Keratinocyte (primary cell): Measurements from ENCODE around the gene CCL22. TPM values are rescaled to one million over a fixed set of nuclear protein-coding genes. Genes with fewer than 3 reads are reported as not detected.

Experiments used
- DNase-seq: peaks from one replicate; pipeline ENCODE4 v3.0.0-alpha.2; 2011; ENCODE audit warnings: low read depth, missing footprints, low spot score
- FAIRE-seq: peaks from 2 replicates; lab custom pipeline; 2011; peaks lifted over from hg19 to GRCh38; lab: Jason Lieb, UNC
- H2AFZ ChIP-seq: 2 replicates; pipeline ENCODE4 v1.6.0; 2012; ENCODE audit warnings: low read length, control low read depth, inconsistent platforms; ENCODE audit not compliant: control insufficient read depth
- H3K27ac ChIP-seq: 2 replicates; pipeline ENCODE4 v1.5.1; 2011; ENCODE audit warnings: low read length; ENCODE audit not compliant: control insufficient read depth, insufficient read depth
- H3K27me3 ChIP-seq: 3 replicates; pipeline ENCODE4 v1.6.0; 2011; ENCODE audit warnings: low read length; ENCODE audit not compliant: control insufficient read depth, insufficient read depth; ENCODE audit errors: extremely low read depth
- H3K36me3 ChIP-seq, 2 experiments: 2 replicates in 1 of 2; 3 replicates in 1 of 2; pipeline ENCODE4 v1.5.1; 2011; ENCODE audit warnings: low read length in 2 of 2, mild to moderate bottlenecking in 1 of 2; ENCODE audit not compliant: control insufficient read depth in 2 of 2, insufficient read depth in 2 of 2; ENCODE audit errors: extremely low read depth in 1 of 2
- H3K4me1 ChIP-seq: 3 replicates; pipeline ENCODE4 v1.5.1; 2011; ENCODE audit warnings: low read length; ENCODE audit not compliant: control insufficient read depth, insufficient read depth; ENCODE audit errors: extremely low read depth
- H3K4me2 ChIP-seq: 3 replicates; pipeline ENCODE4 v1.6.0; 2011; ENCODE audit warnings: low read depth, low read length; ENCODE audit not compliant: control insufficient read depth, insufficient read depth; ENCODE audit errors: extremely low read depth
- H3K4me3 ChIP-seq, 3 experiments: fragments of 200-600 bp in 1 of 3; sonication (generic) in 1 of 3; 2 replicates in 2 of 3; 3 replicates in 1 of 3; pipeline ENCODE4 v1.5.1; 2011 to 2016; ENCODE audit warnings: low read length in 3 of 3, mild to moderate bottlenecking in 3 of 3, control low read depth in 2 of 3, inconsistent platforms in 1 of 3, low read depth in 1 of 3, mixed read lengths in 1 of 3, mixed run types in 1 of 3, moderate library complexity in 1 of 3; ENCODE audit not compliant: control insufficient read depth in 2 of 3, insufficient read depth in 2 of 3; ENCODE audit errors: extremely low read depth in 1 of 3
- H3K79me2 ChIP-seq: 2 replicates; pipeline ENCODE4 v1.6.0; 2012; ENCODE audit warnings: low read length; ENCODE audit not compliant: control insufficient read depth, insufficient read depth
- H3K9ac ChIP-seq: 3 replicates; pipeline ENCODE4 v1.6.0; 2011; ENCODE audit warnings: low read length; ENCODE audit not compliant: control insufficient read depth, insufficient read depth; ENCODE audit errors: extremely low read depth
- H3K9me1 ChIP-seq: 3 replicates; pipeline ENCODE4 v1.6.0; 2011; ENCODE audit warnings: low read length; ENCODE audit not compliant: control insufficient read depth, insufficient read depth; ENCODE audit errors: extremely low read depth
- H3K9me3 ChIP-seq: 2 replicates; pipeline ENCODE4 v1.5.1; 2012; ENCODE audit warnings: low read depth, low read length; ENCODE audit not compliant: control insufficient read depth
- H4K20me1 ChIP-seq: 3 replicates; pipeline ENCODE4 v1.6.0; 2011; ENCODE audit warnings: low read length; ENCODE audit not compliant: control insufficient read depth, insufficient read depth; ENCODE audit errors: extremely low read depth
- CTCF ChIP-seq, 3 experiments: IDR thresholded peaks in 1 of 3; conservative IDR thresholded peaks in 1 of 3; optimal IDR thresholded peaks in 1 of 3; 2 replicates in 2 of 3; 3 replicates in 1 of 3; pipeline versions ENCODE3 to v1.5.1; 2011; ENCODE audit warnings: low read length in 3 of 3, mild to moderate bottlenecking in 3 of 3, moderate library complexity in 2 of 3, control low read depth in 1 of 3, inconsistent platforms in 1 of 3; ENCODE audit not compliant: insufficient read depth in 2 of 3; ENCODE audit errors: extremely low read depth in 1 of 3
- EZH2 ChIP-seq: IDR thresholded peaks from one replicate; pipeline ENCODE4 v1.6.1; 2012; ENCODE audit warnings: inconsistent platforms, mild to moderate bottlenecking, low read length, moderate library complexity
- dilution Hi-C: fragments of 300-500 bp; cut with MboI; formaldehyde crosslinking; loops from one replicate; pipeline ENCODE4 v1.7.0; 2020; ENCODE audit warnings: low sequenced_read_pairs; ENCODE audit not compliant: extremely low pct_ligation_motif_present
- polyA minus RNA-seq, 3 experiments: library from RNA; depleted of rRNA, polyadenylated mRNA; stranded (reverse); fragments of >200 nt; gene quantifications; 1 replicate in 1 of 3; 2 replicates in 1 of 3; 3 replicates in 1 of 3; pipeline ENCODE4 v1.2.3, GENCODE V29; 2011
- polyA plus RNA-seq, 5 experiments: library from polyadenylated mRNA; depleted of rRNA in 3 of 5; stranded (reverse) in 3 of 5; stranded (forward) in 1 of 5; unstranded in 1 of 5; fragments of >200 nt; gene quantifications; 1 replicate in 1 of 5; 2 replicates in 3 of 5; 3 replicates in 1 of 5; pipeline versions ENCODE4 v1.2.1 to v1.2.3, GENCODE V29; 2011 to 2012; ENCODE audit warnings: missing spikeins in 2 of 5, low read depth in 1 of 5, low replicate concordance in 1 of 5

CCL22 gene, protein sequence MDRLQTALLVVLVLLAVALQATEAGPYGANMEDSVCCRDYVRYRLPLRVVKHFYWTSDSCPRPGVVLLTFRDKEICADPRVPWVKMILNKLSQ
- polyA plus RNA-seq = not detected in 3 replicates
- 0.35 TPM for polyA plus RNA-seq (2011; ENCODE audit: low read depth)
- not detected in 2 replicates for polyA plus RNA-seq (2011; cell fraction: cytosol; rRNA removed)
- polyA plus RNA-seq (2011; cell fraction: nucleus; rRNA removed) = 0.05 and 0.07 TPM in 2 replicates
- polyA plus RNA-seq (2012; ENCODE audit: low replicate concordance) = 0.61 TPM in 1 of 2 replicates, not detected in the other
- not detected in 3 replicates for polyA minus RNA-seq
- not detected for polyA minus RNA-seq (2011; cell fraction: cytosol; rRNA and poly(A)+ RNA removed)
- polyA minus RNA-seq (2011; cell fraction: nucleus; rRNA and poly(A)+ RNA removed) = not detected in 2 replicates

DNA sequence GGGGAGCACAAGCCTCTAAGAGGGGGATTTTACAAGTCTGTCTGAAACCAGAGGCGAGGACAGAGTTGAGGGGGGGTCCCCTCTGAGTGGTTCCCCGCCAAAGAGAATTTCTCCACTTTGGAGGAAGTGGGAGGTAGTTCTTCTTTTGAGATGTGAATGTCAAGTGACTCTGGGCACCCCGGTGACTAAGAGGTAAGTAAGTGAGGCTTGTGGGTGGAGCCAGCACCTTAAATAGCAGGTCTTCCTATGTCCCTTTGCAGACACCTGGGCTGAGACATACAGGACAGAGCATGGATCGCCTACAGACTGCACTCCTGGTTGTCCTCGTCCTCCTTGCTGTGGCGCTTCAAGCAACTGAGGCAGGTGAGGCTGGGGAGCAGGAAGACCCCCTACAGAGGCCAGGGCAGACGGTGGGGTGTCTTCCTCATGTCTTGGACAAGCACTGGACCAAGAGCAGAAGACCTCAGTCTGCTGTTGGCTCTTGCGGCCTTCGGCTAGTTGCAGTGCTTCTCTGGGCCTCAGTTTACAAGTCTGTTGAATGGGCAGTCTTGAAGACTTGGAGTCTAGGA, at the start of gene CCL22:
CCL22 (plus strand) TSS at position 257 of the 569 bp plus-strand sequence; CDS start at position 291, 34 bp downstream.
- FAIRE-seq (peak; percentile 68), DNase-seq (no peak)
- Histone ChIP-seq H3K9me3 (no peaks in the 10 kb centered on the region), H3K9ac (no peak within 1 kb of the TSS), H3K27me3 (no peaks in the 10 kb centered on the region), H2AFZ (no peak within 1 kb of the TSS), H3K36me3 (no peaks in the 10 kb centered on the region), H3K27ac (no peak within 1 kb of the TSS), H3K79me2 (no peaks in the 10 kb centered on the region), H3K9me1 (no peaks in the 10 kb centered on the region), H3K4me2 (no peak within 1 kb of the TSS), H3K4me1 (peaks cover 7% of the 10 kb centered on the region), H3K4me3 (no peak within 1 kb of the TSS), H4K20me1 (no peaks in the 10 kb centered on the region)
- TF ChIP-seq CTCF (optimal IDR thresholded peaks at IDR 0.05 in 1 of 3, IDR thresholded peaks at IDR 0.05 in 1 of 3, conservative IDR thresholded peaks at IDR 0.05 in 1 of 3; ENCODE audit: extremely low read depth in 1 of 3, insufficient read depth in 2 of 3, low read length in 3 of 3) (no peak), EZH2 (no peak)
- dilution Hi-C loops = no loop called here

- Histone ChIP-seq H3K4me1 (peaks cover 4% of the 10 kb centered on the region), H3K36me3 (no peaks in the 10 kb centered on the region), H3K79me2 (no peaks in the 10 kb centered on the region), H3K4me3 (no peak overlapping the region), H2AFZ (no peak overlapping the region), H3K9me1 (no peaks in the 10 kb centered on the region), H3K27me3 (peaks cover 5% of the 10 kb centered on the region), H3K27ac (no peak overlapping the region), H4K20me1 (no peaks in the 10 kb centered on the region), H3K9ac (no peak overlapping the region), H3K9me3 (no peaks in the 10 kb centered on the region), H3K4me2 (no peak overlapping the region)
- FAIRE-seq = no peak
- DNase-seq = no peak
- TF ChIP-seq EZH2 (no peak), CTCF (optimal IDR thresholded peaks at IDR 0.05 in 1 of 3, IDR thresholded peaks at IDR 0.05 in 1 of 3, conservative IDR thresholded peaks at IDR 0.05 in 1 of 3; ENCODE audit: extremely low read depth in 1 of 3, insufficient read depth in 2 of 3, low read length in 3 of 3) (no peak)
- dilution Hi-C loops = no loop called here
Observed at GRCh38 chr16:57310801-57311200, 47.8 kb upstream of the CCL22 start.
